ENCODE measurements around the gene SHPK. TPM values are rescaled to one million over a fixed set of nuclear protein-coding genes. Genes with fewer than 3 reads are reported as not detected.

SHPK gene
- total RNA-seq, 1 experiment from 2014 or later: 9.7 TPM

DNA sequence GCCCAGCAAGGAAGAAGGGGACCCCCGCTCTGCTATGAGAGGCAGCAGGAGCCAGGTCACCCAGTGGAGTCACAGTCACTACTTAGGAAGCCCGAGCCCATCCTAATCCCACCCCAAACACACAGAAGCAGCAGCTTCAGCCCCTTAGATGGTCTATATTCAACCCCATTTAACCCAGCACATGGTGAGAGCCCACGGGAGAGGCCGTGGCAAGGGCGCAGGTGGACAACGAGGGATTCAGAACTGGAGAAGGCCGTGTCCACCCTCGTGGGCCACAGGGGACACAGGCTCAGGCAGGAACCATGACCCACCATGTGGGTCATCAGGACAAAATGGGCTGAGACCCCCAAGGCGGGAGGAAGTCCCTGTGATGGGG is 76.8 kb downstream of the SHPK start:
- no peak for DNase-seq (ENCODE audit: extremely low read depth, low read depth)

- no peak for DNase-seq (ENCODE audit: extremely low read depth, low read depth)
Measured at GRCh38 chr17:3558603-3559269, 77.3 kb downstream of the SHPK start.

Other genes starting within 250 kb of the SHPK start
- not detected in 2 replicates for gene OR3A2, start 249.9 kb downstream of the SHPK start, total RNA-seq (2014; rRNA removed; shearing (Covaris generic))
- gene OR1E1, start 237.8 kb downstream of the SHPK start, total RNA-seq (2014; rRNA removed; shearing (Covaris generic)): not detected in 2 replicates
- gene OR3A3, start 224.9 kb downstream of the SHPK start, total RNA-seq (2014; rRNA removed; shearing (Covaris generic)): not detected in 2 replicates
- not detected in 2 replicates for gene OR1E2, start 202.4 kb downstream of the SHPK start, total RNA-seq (2014; rRNA removed; shearing (Covaris generic))
- not detected in 2 replicates for gene SPATA22, start 164.4 kb downstream of the SHPK start, total RNA-seq (2014; rRNA removed; shearing (Covaris generic))
- not detected in 2 replicates for gene ASPA, start 160.3 kb downstream of the SHPK start, total RNA-seq (2014; rRNA removed; shearing (Covaris generic))
- 0.40 and 0.57 TPM in 2 replicates for gene TRPV3, start 78.4 kb downstream of the SHPK start, total RNA-seq (2014; rRNA removed; shearing (Covaris generic))
- 1.6 and 1.9 TPM in 2 replicates for gene TRPV1, start 26.8 kb downstream of the SHPK start, total RNA-seq (2014; rRNA removed; shearing (Covaris generic))
- 13.2 and 16.1 TPM in 2 replicates for gene CTNS, start 510 bp upstream of the SHPK start, total RNA-seq (2014; rRNA removed; shearing (Covaris generic))
- gene TAX1BP3, start 32.3 kb upstream of the SHPK start, total RNA-seq (2014; rRNA removed; shearing (Covaris generic)): 52.0 and 64.6 TPM in 2 replicates
- 53.1 and 61.6 TPM in 2 replicates for gene EMC6, start 32.6 kb upstream of the SHPK start, total RNA-seq (2014; rRNA removed; shearing (Covaris generic))
- 28.7 and 28.9 TPM in 2 replicates for gene P2RX5, start 59.9 kb upstream of the SHPK start, total RNA-seq (2014; rRNA removed; shearing (Covaris generic))
- gene HASPIN, start 87.7 kb upstream of the SHPK start, total RNA-seq (2014; rRNA removed; shearing (Covaris generic)): 13.2 and 13.9 TPM in 2 replicates
- gene ITGAE, start 164.9 kb upstream of the SHPK start, total RNA-seq (2014; rRNA removed; shearing (Covaris generic)): 57.3 and 63.4 TPM in 2 replicates
- gene NCBP3, start 210.0 kb upstream of the SHPK start, total RNA-seq (2014; rRNA removed; shearing (Covaris generic)): 22.9 and 34.0 TPM in 2 replicates

Measured in NCI-H460 (cell line).